Amniotic stem cell (primary cell): ENCODE data around the gene CWF19L1.

ENCODE experiments used
- DNase-seq: peaks from one replicate; lab custom pipeline; 2025; lab: John Stamatoyannopoulos, UW

CWF19L1 gene

DNA sequence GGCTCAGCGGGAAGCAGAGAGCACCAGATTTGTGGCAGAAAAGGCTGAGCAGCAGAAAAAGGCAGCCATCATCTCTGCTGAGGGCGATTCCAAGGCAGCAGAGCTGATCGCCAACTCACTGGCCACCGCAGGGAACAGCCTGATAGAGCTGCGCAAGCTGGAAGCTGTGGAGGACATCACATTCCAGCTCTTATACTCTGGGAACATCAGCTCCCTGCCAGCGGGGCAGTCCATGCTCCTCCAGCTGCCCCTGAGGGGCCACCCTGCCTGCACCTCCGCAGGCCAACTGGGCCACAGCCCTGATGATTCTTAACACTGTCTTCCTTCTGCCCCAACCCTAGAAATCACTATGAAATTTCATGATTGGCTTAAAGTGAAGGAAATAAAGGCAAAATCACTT is 18.6 kb downstream of the CWF19L1 start:
- no peak for DNase-seq

- DNase-seq: no peak
These were observed 21.8 kb downstream of the CWF19L1 start for GRCh38 chr10:100245484-100246220.

DNA sequence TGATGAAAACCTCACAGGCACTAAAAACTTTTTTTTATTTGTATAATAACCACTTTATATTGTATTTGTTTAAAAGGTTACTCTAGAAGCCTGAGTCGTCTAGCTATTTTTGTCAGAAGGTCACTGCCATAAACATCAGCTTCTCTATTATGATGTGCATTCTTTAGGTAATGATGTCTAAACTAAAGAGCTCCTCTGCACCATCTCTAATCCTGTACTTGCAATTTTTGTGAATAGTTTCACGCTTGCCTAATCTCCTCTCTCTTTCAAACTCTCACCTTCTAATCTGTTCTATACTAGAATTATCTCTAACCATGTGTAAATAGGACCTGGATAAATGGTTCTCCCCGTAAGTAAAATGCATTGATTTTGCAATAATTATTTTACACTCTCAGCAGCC is 27.6 kb downstream of the CWF19L1 start:
- DNase-seq: no peak

DNA sequence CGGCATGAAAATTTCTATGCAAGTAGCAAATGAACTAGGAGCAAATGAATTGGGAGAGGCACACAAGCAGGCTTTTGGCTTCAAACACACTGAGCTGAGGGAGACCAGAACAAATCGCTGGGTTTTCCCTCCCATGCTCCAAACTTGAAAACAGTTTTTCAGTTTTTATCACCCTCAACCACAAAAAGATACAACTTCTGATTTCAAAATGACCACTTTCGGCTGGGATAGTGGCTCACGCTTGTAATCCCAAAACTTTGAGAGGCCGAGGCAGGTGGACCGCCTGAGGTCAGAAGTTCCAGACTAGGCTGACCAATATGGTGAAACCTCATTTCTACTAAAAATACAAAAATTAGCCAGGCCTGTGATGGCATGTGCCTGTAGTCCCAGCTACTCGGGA is 29.0 kb downstream of the CWF19L1 start:
- no peak for DNase-seq

GRCh38 chr10:100232101-100232500 is 35.3 kb downstream of the CWF19L1 start:
- no peak for DNase-seq

DNA sequence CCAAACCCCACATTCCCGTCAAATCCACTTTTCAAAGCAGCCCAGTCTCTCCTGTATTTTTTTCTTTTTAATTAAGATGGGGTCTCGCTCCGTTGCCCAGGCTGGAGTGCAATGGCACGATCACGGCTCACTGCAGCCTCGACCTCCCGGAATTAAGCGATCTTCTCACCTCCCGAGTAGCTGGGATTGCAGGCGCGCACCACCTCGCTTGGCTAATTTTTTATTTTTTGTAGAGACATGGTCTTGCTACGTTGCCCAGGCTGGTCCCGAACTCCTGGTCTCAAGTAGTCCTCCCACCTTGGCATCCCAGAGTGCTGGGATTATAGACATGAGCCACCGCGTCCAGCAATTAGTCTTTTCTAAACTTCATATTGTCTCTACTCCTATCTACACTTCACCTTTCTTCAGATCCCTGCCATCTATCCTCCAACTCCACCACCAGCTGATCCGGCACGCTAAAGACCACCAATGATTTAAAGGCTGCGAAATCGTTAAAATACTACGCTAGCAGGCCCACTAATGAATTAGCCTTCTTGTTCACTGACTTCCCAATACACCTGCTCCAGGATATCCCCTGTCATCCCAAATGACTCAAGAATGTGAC is 37.5 kb downstream of the CWF19L1 start:
- no peak for DNase-seq

GRCh38 chr10:100223879-100224278 is 43.6 kb downstream of the CWF19L1 start:
- no peak for DNase-seq

DNA sequence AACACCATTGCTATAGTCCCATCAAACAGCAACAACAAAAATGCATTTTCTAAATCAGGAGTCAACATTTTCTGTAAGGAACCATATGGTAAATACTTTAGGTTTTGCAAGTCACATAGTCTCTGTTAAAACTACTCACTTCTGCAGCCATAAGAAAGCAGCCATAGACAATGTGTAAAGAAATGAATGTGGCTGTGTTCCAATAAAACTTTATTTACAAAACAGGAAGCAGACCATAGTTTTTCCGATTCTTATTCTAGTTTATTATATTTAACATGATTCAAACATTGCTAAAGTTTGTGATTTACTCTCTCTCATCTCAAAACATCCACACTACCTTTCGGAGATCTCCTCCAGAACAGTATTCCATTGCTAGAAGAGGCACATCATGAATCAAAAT is 44.9 kb downstream of the CWF19L1 start:
- DNase-seq: no peak

DNA sequence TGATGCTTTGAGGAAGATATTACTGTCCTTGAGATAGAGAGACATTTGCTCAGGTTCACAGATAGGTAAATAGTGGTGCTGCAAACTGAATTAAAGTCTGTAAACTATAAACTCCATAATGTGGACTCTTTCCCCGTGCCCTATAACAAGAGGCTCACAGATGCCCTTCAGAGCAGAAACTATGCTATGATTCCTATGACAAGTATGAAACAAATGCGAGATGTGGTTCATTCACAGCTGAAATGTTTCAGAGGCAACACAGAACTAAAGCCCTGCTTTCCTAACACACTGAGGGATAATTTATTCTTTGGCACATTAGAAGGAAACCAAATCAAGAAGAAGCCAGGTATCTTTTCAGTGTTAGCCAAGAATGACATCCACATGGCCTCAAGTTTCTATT is 51.4 kb downstream of the CWF19L1 start:
- DNase-seq: no peak

DNA sequence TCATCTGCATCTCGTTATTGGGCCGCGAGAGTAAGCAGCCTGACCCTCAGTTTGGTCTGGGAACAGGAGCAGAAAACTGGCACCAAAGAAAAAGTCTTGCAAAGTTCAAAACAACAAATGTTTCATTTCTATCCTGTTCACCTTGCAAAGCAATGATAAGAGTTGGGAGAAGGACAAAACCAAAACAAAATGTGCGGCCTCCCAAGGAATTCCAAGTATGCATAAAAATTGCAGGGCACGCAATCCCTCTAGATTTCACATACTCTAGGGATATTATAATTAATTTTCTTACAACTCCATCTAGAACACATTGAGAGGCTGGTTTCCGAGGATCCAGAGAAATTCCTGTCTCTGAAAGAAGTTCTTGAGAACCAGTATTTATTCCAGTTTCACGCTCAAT is 58.1 kb downstream of the CWF19L1 start:
- DNase-seq: no peak

DNA sequence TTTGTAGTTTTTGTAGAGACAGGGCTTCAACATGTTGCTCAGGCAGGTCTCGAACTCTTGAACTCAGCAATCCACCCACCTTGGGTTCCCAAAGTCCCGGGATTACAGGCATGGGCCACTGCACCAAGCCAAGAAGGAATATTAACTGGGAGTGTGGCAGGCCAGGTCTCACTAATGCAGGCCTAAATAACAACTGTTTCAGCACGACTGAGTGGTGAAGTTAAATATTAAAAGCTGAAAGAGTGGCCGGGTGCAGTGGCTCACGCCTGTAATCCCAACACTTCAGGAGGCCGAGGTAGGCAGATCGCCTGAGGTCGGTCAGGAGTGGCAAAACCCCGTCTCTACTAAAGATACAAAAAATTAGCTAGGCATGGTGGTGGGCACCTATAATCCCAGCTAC is 59.2 kb downstream of the CWF19L1 start:
- DNase-seq: no peak

- no peak for DNase-seq
These were observed 63.1 kb downstream of the CWF19L1 start for GRCh38 chr10:100204370-100204769.

DNA sequence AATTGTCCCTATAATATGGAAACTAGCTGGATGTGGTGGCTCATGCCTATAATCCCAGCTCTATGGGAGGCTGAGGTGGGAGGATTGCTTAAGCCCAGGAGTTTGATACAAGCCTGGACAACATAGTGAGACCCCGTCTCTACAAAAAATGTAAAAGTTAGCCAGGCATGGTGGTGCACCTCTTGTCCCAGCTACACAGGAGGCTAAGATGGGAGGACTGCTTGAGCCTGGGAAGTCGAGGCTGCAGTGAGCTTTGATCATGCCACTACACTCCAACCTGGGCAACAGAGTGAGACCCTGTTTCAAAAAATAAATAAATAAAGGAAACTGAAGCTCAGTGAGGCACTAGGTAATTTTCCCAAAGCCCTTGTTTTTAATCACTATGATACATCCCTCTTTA is 65.9 kb downstream of the CWF19L1 start:
- no peak for DNase-seq

- no peak for DNase-seq
These were observed 72.7 kb downstream of the CWF19L1 start for GRCh38 chr10:100194711-100195110.

GRCh38 chr10:100192350-100192749 is 75.1 kb downstream of the CWF19L1 start:
- DNase-seq: no peak

DNA sequence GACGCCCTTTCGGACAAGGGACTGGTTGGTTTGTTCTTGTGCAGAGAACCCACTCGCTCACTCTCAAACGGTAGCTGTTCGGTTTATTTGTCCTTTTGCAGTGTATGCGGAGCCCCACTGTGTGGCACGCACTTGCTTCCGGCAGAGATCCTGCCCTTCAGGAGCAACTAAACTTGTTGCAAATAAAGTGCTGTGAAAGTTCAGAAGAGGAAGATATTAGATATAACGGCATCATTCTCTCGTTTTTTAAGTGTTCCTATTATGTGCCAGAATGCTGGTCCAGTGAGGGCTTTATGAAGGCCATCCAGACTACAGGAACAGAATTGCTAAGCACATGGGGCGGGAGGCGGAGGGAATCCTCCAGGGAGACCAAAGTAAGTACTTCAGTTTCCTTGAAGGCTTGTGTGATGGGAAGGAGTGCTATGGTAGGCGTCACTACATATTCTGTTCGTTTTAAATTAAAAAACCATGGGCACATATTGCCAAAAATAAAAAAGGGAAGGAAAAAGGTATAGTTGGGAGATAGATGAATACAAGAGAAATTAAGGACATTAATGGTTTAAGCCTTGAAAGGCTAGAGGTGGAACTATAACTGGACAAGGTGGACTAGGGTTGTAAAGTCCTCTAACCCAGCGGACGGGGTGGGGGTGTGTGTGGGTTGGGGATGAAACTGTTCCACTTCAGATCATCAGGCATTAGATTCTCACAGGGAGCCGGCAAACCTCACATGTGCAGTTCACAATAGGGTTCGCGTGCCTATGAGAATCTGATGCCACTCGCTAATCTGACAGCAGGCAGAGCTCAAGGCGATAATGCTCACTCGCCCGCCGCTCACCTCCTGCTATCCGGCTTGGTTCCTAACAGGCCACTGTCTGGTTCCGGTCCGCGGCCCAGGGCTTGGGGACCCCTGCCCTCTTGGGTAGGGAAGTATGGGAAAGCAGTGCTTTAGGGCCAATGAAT is 80.9 kb downstream of the CWF19L1 start:
- DNase-seq: no peak

- DNase-seq: peak; percentile 77
These were observed 81.8 kb downstream of the CWF19L1 start, which contains the start of gene ERLIN1 for GRCh38 chr10:100185364-100186252. TSS of gene ERLIN1 (minus strand) at chr10:100186029. CDS start at chr10:100185626, 403 bp downstream.

DNA sequence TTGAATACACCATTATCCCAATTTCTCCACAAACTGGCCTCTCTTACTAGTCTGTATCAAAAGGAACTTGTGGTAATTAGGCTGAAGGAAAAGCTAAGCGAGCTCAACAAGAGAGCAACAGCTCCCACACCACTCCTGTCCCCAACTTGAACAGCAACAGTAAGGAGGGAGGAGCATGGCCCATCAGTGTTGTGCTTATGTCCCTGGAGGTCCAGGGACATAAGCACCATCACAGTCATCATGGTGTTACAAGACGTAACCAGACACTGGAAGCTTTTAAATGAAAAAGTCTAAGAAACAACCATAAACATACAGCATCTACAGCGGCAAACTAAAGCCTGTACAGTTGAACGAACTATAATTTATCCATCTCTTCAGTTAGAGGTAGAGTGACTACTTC is 82.6 kb downstream of the CWF19L1 start:
- DNase-seq: no peak

- DNase-seq: no peak
These were observed 83.0 kb downstream of the CWF19L1 start for GRCh38 chr10:100184426-100184825.

- DNase-seq: no peak
These were observed 84.0 kb downstream of the CWF19L1 start for GRCh38 chr10:100183481-100183880.

GRCh38 chr10:100182908-100183307 is 84.5 kb downstream of the CWF19L1 start:
- no peak for DNase-seq
